DOHH2 (cell line): ENCODE results near the gene CREBBP.

Source experiments
- H3F3A ChIP-seq: fragments of 200-600 bp; sonication (generic), shearing (Covaris generic); 2 replicates; pipeline ENCODE4 v1.6.0; 2016; ENCODE audit warnings: antibody characterized with exemption, mild to moderate bottlenecking; ENCODE audit not compliant: control insufficient read depth, insufficient read depth
- H3K27ac ChIP-seq: fragments of 200-600 bp; sonication (generic); 2 replicates; pipeline ENCODE4 v1.5.1; 2014; ENCODE audit warnings: low read depth, mild to moderate bottlenecking, low read length, moderate library complexity
- H3K27me3 ChIP-seq: fragments of 200-600 bp; sonication (generic); 2 replicates; pipeline ENCODE4 v1.6.1; 2014; ENCODE audit warnings: mild to moderate bottlenecking, low read length, mixed read lengths; ENCODE audit not compliant: control insufficient read depth
- H3K36me3 ChIP-seq: fragments of 200-600 bp; sonication (generic); 2 replicates; pipeline ENCODE4 v1.6.1; 2014; ENCODE audit warnings: mild to moderate bottlenecking, low read length, moderate library complexity, mixed read lengths; ENCODE audit not compliant: control insufficient read depth
- H3K4me1 ChIP-seq: fragments of 200-600 bp; sonication (generic); 2 replicates; pipeline ENCODE4 v1.6.1; 2014; ENCODE audit warnings: mild to moderate bottlenecking, low read length, mixed read lengths; ENCODE audit not compliant: control insufficient read depth
- H3K4me2 ChIP-seq: fragments of 200-600 bp; sonication (generic); 2 replicates; pipeline ENCODE4 v1.6.0; 2014; ENCODE audit warnings: mild to moderate bottlenecking, low read length, moderate library complexity
- H3K4me3 ChIP-seq: fragments of 200-600 bp; sonication (generic); 2 replicates; pipeline ENCODE4 v1.5.1; 2014; ENCODE audit warnings: mild to moderate bottlenecking, low read length, mixed read lengths
- H3K79me2 ChIP-seq: fragments of 200-600 bp; sonication (generic); 2 replicates; pipeline ENCODE4 v1.6.1; 2014; ENCODE audit warnings: mild to moderate bottlenecking, low read length, mixed read lengths; ENCODE audit not compliant: control insufficient read depth
- H3K9me2 ChIP-seq: fragments of 200-600 bp; sonication (generic); replicated peaks from 2 replicates; pipeline ENCODE4 v1.6.1; 2014; ENCODE audit warnings: mild to moderate bottlenecking, low read length, mixed read lengths; ENCODE audit not compliant: control insufficient read depth
- H3K9me3 ChIP-seq: fragments of 200-600 bp; sonication (generic); 2 replicates; pipeline ENCODE4 v1.6.1; 2014; ENCODE audit warnings: antibody characterized with exemption, low read length, mixed read lengths; ENCODE audit not compliant: control insufficient read depth, insufficient read depth
- H4K20me1 ChIP-seq: fragments of 200-600 bp; sonication (generic); 2 replicates; pipeline ENCODE4 v1.6.0; 2014; ENCODE audit warnings: low read depth, mild to moderate bottlenecking, antibody characterized with exemption, low read length, moderate library complexity; ENCODE audit not compliant: control insufficient read depth, insufficient read depth
- EZH2phosphoT487 ChIP-seq: fragments of 200-600 bp; sonication (generic); IDR thresholded peaks from 2 replicates; pipeline ENCODE4 v1.6.1; 2017; ENCODE audit warnings: borderline replicate concordance, mild to moderate bottlenecking, antibody characterized with exemption, low read length, moderate library complexity, mixed read lengths
- TF ChIP-seq, protein P1 (sequence below): fragments of 200-600 bp; sonication (generic); IDR thresholded peaks from one replicate; pipeline ENCODE4 v1.5.1; 2014; ENCODE audit warnings: antibody characterized with exemption, mild to moderate bottlenecking, low read depth, low read length; ENCODE audit not compliant: poor library complexity, severe bottlenecking

CREBBP gene

DNA sequence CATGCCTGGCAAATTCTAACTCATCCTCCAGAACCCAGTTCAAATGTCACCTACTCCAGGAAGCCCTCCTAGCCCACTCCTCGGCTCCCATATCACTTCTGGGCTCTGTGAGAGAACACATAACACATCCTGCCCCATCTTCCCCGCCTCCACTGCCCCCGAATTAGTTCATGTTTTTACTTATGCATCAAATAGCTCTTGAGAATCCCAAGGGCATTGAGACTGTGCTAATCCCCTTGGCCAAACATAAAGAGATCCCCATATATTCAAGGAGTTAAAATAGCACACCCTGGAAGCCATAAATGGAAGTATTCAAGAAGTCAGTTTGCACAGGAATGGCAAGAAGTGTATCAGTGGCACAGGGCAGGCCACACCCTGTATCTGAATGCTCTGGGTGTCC is 2.0 kb upstream of the CREBBP start:
- peaks cover 3% of the 10 kb centered on the region; the same call in 1 of the 2 replicates for H3F3A ChIP-seq
- peaks cover 22% of the 10 kb centered on the region for H3K4me1 ChIP-seq
- peaks cover 18% of the 10 kb centered on the region for H4K20me1 ChIP-seq
- peaks cover 28% of the 10 kb centered on the region for H3K79me2 ChIP-seq
- H3K36me3 ChIP-seq, result peaks cover 21% of the 10 kb centered on the region
- no peaks in the 10 kb centered on the region for H3K9me3 ChIP-seq
- no peak overlapping the region for H3K27ac ChIP-seq
- no peak overlapping the region for H3K4me3 ChIP-seq
- TF ChIP-seq, protein P1, sequence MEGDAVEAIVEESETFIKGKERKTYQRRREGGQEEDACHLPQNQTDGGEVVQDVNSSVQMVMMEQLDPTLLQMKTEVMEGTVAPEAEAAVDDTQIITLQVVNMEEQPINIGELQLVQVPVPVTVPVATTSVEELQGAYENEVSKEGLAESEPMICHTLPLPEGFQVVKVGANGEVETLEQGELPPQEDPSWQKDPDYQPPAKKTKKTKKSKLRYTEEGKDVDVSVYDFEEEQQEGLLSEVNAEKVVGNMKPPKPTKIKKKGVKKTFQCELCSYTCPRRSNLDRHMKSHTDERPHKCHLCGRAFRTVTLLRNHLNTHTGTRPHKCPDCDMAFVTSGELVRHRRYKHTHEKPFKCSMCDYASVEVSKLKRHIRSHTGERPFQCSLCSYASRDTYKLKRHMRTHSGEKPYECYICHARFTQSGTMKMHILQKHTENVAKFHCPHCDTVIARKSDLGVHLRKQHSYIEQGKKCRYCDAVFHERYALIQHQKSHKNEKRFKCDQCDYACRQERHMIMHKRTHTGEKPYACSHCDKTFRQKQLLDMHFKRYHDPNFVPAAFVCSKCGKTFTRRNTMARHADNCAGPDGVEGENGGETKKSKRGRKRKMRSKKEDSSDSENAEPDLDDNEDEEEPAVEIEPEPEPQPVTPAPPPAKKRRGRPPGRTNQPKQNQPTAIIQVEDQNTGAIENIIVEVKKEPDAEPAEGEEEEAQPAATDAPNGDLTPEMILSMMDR, result no peak
- H3K4me2 ChIP-seq, result no peak overlapping the region
- H3K9me2 ChIP-seq, result no peaks in the 10 kb centered on the region
- H3K27me3 ChIP-seq, result no peaks in the 10 kb centered on the region

GRCh38 chr16:3881499-3881990 is 1.0 kb upstream of the CREBBP start:
- Histone ChIP-seq H4K20me1 (peaks cover 26% of the 10 kb centered on the region), H3K36me3 (peaks cover 31% of the 10 kb centered on the region), H3K9me3 (no peaks in the 10 kb centered on the region), H3K4me1 (peaks cover 32% of the 10 kb centered on the region), H3K4me3 (peak overlapping the region; percentile 86), H3K79me2 (peaks cover 38% of the 10 kb centered on the region), H3F3A (peaks cover 3% of the 10 kb centered on the region; the same call in 1 of the 2 replicates), H3K9me2 (no peaks in the 10 kb centered on the region), H3K4me2 (peak overlapping the region; percentile 98), H3K27ac (no peak overlapping the region), H3K27me3 (no peaks in the 10 kb centered on the region)
- TF ChIP-seq EZH2phosphoT487, result no peak
- TF ChIP-seq, protein P1, result no peak

- Histone ChIP-seq H3K4me3 (peak overlapping the region; percentile 97), H3K27me3 (no peaks in the 10 kb centered on the region), H4K20me1 (peaks cover 32% of the 10 kb centered on the region), H3K27ac (no peak overlapping the region), H3K36me3 (peaks cover 37% of the 10 kb centered on the region), H3K79me2 (peaks cover 53% of the 10 kb centered on the region), H3F3A (peaks cover 3% of the 10 kb centered on the region; the same call in 1 of the 2 replicates), H3K9me2 (no peaks in the 10 kb centered on the region), H3K9me3 (no peaks in the 10 kb centered on the region), H3K4me2 (peak overlapping the region; percentile 97), H3K4me1 (peaks cover 38% of the 10 kb centered on the region)
- TF ChIP-seq EZH2phosphoT487, result no peak
- TF ChIP-seq, protein P1, result no peak
These were observed 487 bp downstream of the CREBBP start for GRCh38 chr16:3879887-3880564.
